ENCODE data around the gene TAOK2.

TAOK2 gene

GRCh38 chr16:29978081-29978480, 4.4 kb downstream of the TAOK2 start:
- Histone ChIP-seq H3K4me1 (ENCODE audit: control insufficient read depth in 1 of 2, insufficient read depth in 2 of 2, low read length in 2 of 2) (peaks cover 29 to 31% of the 10 kb centered on the region in 2 donors), H3K27me3 (ENCODE audit: control insufficient read depth in 1 of 2, insufficient read depth in 2 of 2, low read length in 2 of 2) (no peaks in the 10 kb centered on the region), H3K4me3 (ENCODE audit: low read depth in 1 of 2, low read length in 2 of 2) (no peak overlapping the region), H3K9me3 (ENCODE audit: control insufficient read depth in 1 of 2, low read length in 2 of 2) (no peaks in the 10 kb centered on the region), H3K36me3 (ENCODE audit: control insufficient read depth in 1 of 2, insufficient read depth in 2 of 2, low read length in 2 of 2) (peaks cover 46 to 54% of the 10 kb centered on the region in 2 donors), H3K27ac (ENCODE audit: low read depth, low read length) (no peak overlapping the region), H3K9ac (ENCODE audit: low read depth in 1 of 2, low read length in 2 of 2) (no peak overlapping the region)

GRCh38 chr16:29978564-29979270, 5.0 kb downstream of the TAOK2 start:
- peaks cover 27% of the 10 kb centered on the region in 2 donors for H3K4me1 ChIP-seq (ENCODE audit: control insufficient read depth in 1 of 2, insufficient read depth in 2 of 2, low read length in 2 of 2)
- H3K27ac ChIP-seq (ENCODE audit: low read depth, low read length): no peak overlapping the region

GRCh38 chr16:29982560-29983419, 9.1 kb downstream of the TAOK2 start:
- H3K4me3 ChIP-seq (ENCODE audit: low read depth in 1 of 2, low read length in 2 of 2): no peak overlapping the region
- no peaks in the 10 kb centered on the region for H3K27me3 ChIP-seq (ENCODE audit: control insufficient read depth in 1 of 2, insufficient read depth in 2 of 2, low read length in 2 of 2)
- H3K4me1 ChIP-seq (ENCODE audit: control insufficient read depth in 1 of 2, insufficient read depth in 2 of 2, low read length in 2 of 2): no peaks in the 10 kb centered on the region
- H3K9ac ChIP-seq (ENCODE audit: low read depth in 1 of 2, low read length in 2 of 2): no peak overlapping the region
- H3K36me3 ChIP-seq (ENCODE audit: control insufficient read depth in 1 of 2, insufficient read depth in 2 of 2, low read length in 2 of 2): peaks cover 81 to 92% of the 10 kb centered on the region in 2 donors
- H3K9me3 ChIP-seq (ENCODE audit: control insufficient read depth in 1 of 2, low read length in 2 of 2): no peaks in the 10 kb centered on the region
- H3K27ac ChIP-seq (ENCODE audit: low read depth, low read length): no peak overlapping the region

More at GRCh38 chr16:29978564-29979270, 5.0 kb downstream of the TAOK2 start:
- Histone ChIP-seq H3K9ac (ENCODE audit: low read depth in 1 of 2, low read length in 2 of 2) (no peak overlapping the region), H3K4me3 (ENCODE audit: low read depth in 1 of 2, low read length in 2 of 2) (no peak overlapping the region), H3K9me3 (ENCODE audit: control insufficient read depth in 1 of 2, low read length in 2 of 2) (no peaks in the 10 kb centered on the region), H3K27me3 (ENCODE audit: control insufficient read depth in 1 of 2, insufficient read depth in 2 of 2, low read length in 2 of 2) (no peaks in the 10 kb centered on the region), H3K36me3 (ENCODE audit: control insufficient read depth in 1 of 2, insufficient read depth in 2 of 2, low read length in 2 of 2) (peaks cover 50 to 61% of the 10 kb centered on the region in 2 donors)

GRCh38 chr16:29983420-29984136, 9.9 kb downstream of the TAOK2 start:
- Histone ChIP-seq H3K27me3 (ENCODE audit: control insufficient read depth in 1 of 2, insufficient read depth in 2 of 2, low read length in 2 of 2) (no peaks in the 10 kb centered on the region), H3K27ac (ENCODE audit: low read depth, low read length) (no peak overlapping the region), H3K4me3 (ENCODE audit: low read depth in 1 of 2, low read length in 2 of 2) (no peak overlapping the region), H3K9me3 (ENCODE audit: control insufficient read depth in 1 of 2, low read length in 2 of 2) (no peaks in the 10 kb centered on the region), H3K36me3 (ENCODE audit: control insufficient read depth in 1 of 2, insufficient read depth in 2 of 2, low read length in 2 of 2) (peaks cover 82 to 92% of the 10 kb centered on the region in 2 donors), H3K9ac (ENCODE audit: low read depth in 1 of 2, low read length in 2 of 2) (no peak overlapping the region), H3K4me1 (ENCODE audit: control insufficient read depth in 1 of 2, insufficient read depth in 2 of 2, low read length in 2 of 2) (no peaks in the 10 kb centered on the region)

- Histone ChIP-seq H3K27ac (ENCODE audit: low read depth, low read length) (no peak overlapping the region), H3K36me3 (ENCODE audit: control insufficient read depth in 1 of 2, insufficient read depth in 2 of 2, low read length in 2 of 2) (peaks cover 80 to 92% of the 10 kb centered on the region in 2 donors), H3K27me3 (ENCODE audit: control insufficient read depth in 1 of 2, insufficient read depth in 2 of 2, low read length in 2 of 2) (no peaks in the 10 kb centered on the region), H3K9ac (ENCODE audit: low read depth in 1 of 2, low read length in 2 of 2) (no peak overlapping the region), H3K4me1 (ENCODE audit: control insufficient read depth in 1 of 2, insufficient read depth in 2 of 2, low read length in 2 of 2) (no peaks in the 10 kb centered on the region), H3K9me3 (ENCODE audit: control insufficient read depth in 1 of 2, low read length in 2 of 2) (no peaks in the 10 kb centered on the region), H3K4me3 (ENCODE audit: low read depth in 1 of 2, low read length in 2 of 2) (no peak overlapping the region)
Observed at GRCh38 chr16:29984137-29984763, 10.6 kb downstream of the TAOK2 start.

- no peaks in the 10 kb centered on the region for H3K9me3 ChIP-seq (ENCODE audit: control insufficient read depth in 1 of 2, low read length in 2 of 2)
- H3K27ac ChIP-seq (ENCODE audit: low read depth, low read length): no peak overlapping the region
- no peak overlapping the region for H3K4me3 ChIP-seq (ENCODE audit: low read depth in 1 of 2, low read length in 2 of 2)
- no peaks in the 10 kb centered on the region for H3K27me3 ChIP-seq (ENCODE audit: control insufficient read depth in 1 of 2, insufficient read depth in 2 of 2, low read length in 2 of 2)
- no peak overlapping the region for H3K9ac ChIP-seq (ENCODE audit: low read depth in 1 of 2, low read length in 2 of 2)
- H3K4me1 ChIP-seq (ENCODE audit: control insufficient read depth in 1 of 2, insufficient read depth in 2 of 2, low read length in 2 of 2): no peaks in the 10 kb centered on the region
- peaks cover 80 to 92% of the 10 kb centered on the region in 2 donors for H3K36me3 ChIP-seq (ENCODE audit: control insufficient read depth in 1 of 2, insufficient read depth in 2 of 2, low read length in 2 of 2)
Observed at GRCh38 chr16:29984764-29985147, 11.1 kb downstream of the TAOK2 start.

GRCh38 chr16:29985271-29985811, 11.7 kb downstream of the TAOK2 start:
- no peak overlapping the region for H3K4me3 ChIP-seq (ENCODE audit: low read depth in 1 of 2, low read length in 2 of 2)
- no peaks in the 10 kb centered on the region for H3K27me3 ChIP-seq (ENCODE audit: control insufficient read depth in 1 of 2, insufficient read depth in 2 of 2, low read length in 2 of 2)
- H3K4me1 ChIP-seq (ENCODE audit: control insufficient read depth in 1 of 2, insufficient read depth in 2 of 2, low read length in 2 of 2): no peaks in the 10 kb centered on the region
- no peak overlapping the region for H3K27ac ChIP-seq (ENCODE audit: low read depth, low read length)
- H3K36me3 ChIP-seq (ENCODE audit: control insufficient read depth in 1 of 2, insufficient read depth in 2 of 2, low read length in 2 of 2): peaks cover 77 to 87% of the 10 kb centered on the region in 2 donors
- H3K9ac ChIP-seq (ENCODE audit: low read depth in 1 of 2, low read length in 2 of 2): no peak overlapping the region
- H3K9me3 ChIP-seq (ENCODE audit: control insufficient read depth in 1 of 2, low read length in 2 of 2): no peaks in the 10 kb centered on the region

GRCh38 chr16:29986231-29986630, 12.6 kb downstream of the TAOK2 start:
- Histone ChIP-seq H3K27me3 (ENCODE audit: control insufficient read depth in 1 of 2, insufficient read depth in 2 of 2, low read length in 2 of 2) (no peaks in the 10 kb centered on the region), H3K9ac (ENCODE audit: low read depth in 1 of 2, low read length in 2 of 2) (no peak overlapping the region), H3K27ac (ENCODE audit: low read depth, low read length) (no peak overlapping the region), H3K9me3 (ENCODE audit: control insufficient read depth in 1 of 2, low read length in 2 of 2) (no peaks in the 10 kb centered on the region), H3K36me3 (ENCODE audit: control insufficient read depth in 1 of 2, insufficient read depth in 2 of 2, low read length in 2 of 2) (peaks cover 76 to 87% of the 10 kb centered on the region in 2 donors), H3K4me3 (ENCODE audit: low read depth in 1 of 2, low read length in 2 of 2) (no peak overlapping the region), H3K4me1 (ENCODE audit: control insufficient read depth in 1 of 2, insufficient read depth in 2 of 2, low read length in 2 of 2) (no peaks in the 10 kb centered on the region)

GRCh38 chr16:29986931-29987330, 13.3 kb downstream of the TAOK2 start:
- Histone ChIP-seq H3K9ac (ENCODE audit: low read depth in 1 of 2, low read length in 2 of 2) (no peak overlapping the region), H3K4me1 (ENCODE audit: control insufficient read depth in 1 of 2, insufficient read depth in 2 of 2, low read length in 2 of 2) (no peaks in the 10 kb centered on the region), H3K9me3 (ENCODE audit: control insufficient read depth in 1 of 2, low read length in 2 of 2) (no peaks in the 10 kb centered on the region), H3K27me3 (ENCODE audit: control insufficient read depth in 1 of 2, insufficient read depth in 2 of 2, low read length in 2 of 2) (no peaks in the 10 kb centered on the region), H3K27ac (ENCODE audit: low read depth, low read length) (no peak overlapping the region), H3K36me3 (ENCODE audit: control insufficient read depth in 1 of 2, insufficient read depth in 2 of 2, low read length in 2 of 2) (peaks cover 70 to 87% of the 10 kb centered on the region in 2 donors), H3K4me3 (ENCODE audit: low read depth in 1 of 2, low read length in 2 of 2) (no peak overlapping the region)
